ENCODE data around the gene FIBP. TPM values are rescaled to one million over a fixed set of nuclear protein-coding genes. Genes with fewer than 3 reads are reported as not detected.

FIBP gene
- 71.9 to 92.3 TPM (median 85.6 TPM) in 5 replicates for total RNA-seq (2022; extraction: Qiagen RNA extraction; ENCODE audit: low read depth)

GRCh38 chr11:65888163-65888814, at the start of gene FIBP:
Gene FIBP (minus strand): TSS chr11:65888471. CDS start chr11:65888418, 53 bp downstream.

GRCh38 chr11:65919141-65919572, 30.9 kb upstream of the FIBP start, which contains the start of gene DRAP1:
Gene DRAP1 (plus strand): TSS chr11:65919426. CDS start chr11:65919502, 76 bp downstream.

GRCh38 chr11:65918211-65919140, 30.2 kb upstream of the FIBP start, which contains the start of gene C11orf68:
Gene C11orf68 (minus strand): TSS chr11:65919062. CDS start chr11:65919031, 31 bp downstream.

GRCh38 chr11:65900125-65900898, 12.0 kb upstream of the FIBP start, which contains the start of gene FOSL1:
Gene FOSL1 (minus strand): TSS chr11:65900388. CDS start chr11:65900339, 49 bp downstream.

GRCh38 chr11:65890324-65891218, 2.3 kb upstream of the FIBP start, which contains the start of gene CCDC85B:
Gene CCDC85B (plus strand): TSS chr11:65890673. CDS start chr11:65890784, 111 bp downstream.

GRCh38 chr11:65879617-65880016, 8.7 kb downstream of the FIBP start, which contains the start of gene CTSW:
Gene CTSW (plus strand): TSS chr11:65879837. CDS start chr11:65879855, 18 bp downstream.

GRCh38 chr11:65872586-65873317, 15.5 kb downstream of the FIBP start, which contains the start of gene EFEMP2:
Gene EFEMP2 (minus strand): TSS chr11:65872800. CDS start chr11:65872354, 446 bp downstream.

GRCh38 chr11:65860278-65861164, 27.8 kb downstream of the FIBP start, which contains the start of gene MUS81:
Gene MUS81 (plus strand): TSS chr11:65860433. CDS start chr11:65860754, 321 bp downstream.

GRCh38 chr11:65857853-65858680, 30.2 kb downstream of the FIBP start, which contains the start of gene CFL1:
Gene CFL1 (minus strand): TSS chr11:65858180. CDS start chr11:65858099, 81 bp downstream.

Other genes starting within 250 kb of the FIBP start
- gene RELA, start 225.6 kb downstream of the FIBP start, total RNA-seq (2022; extraction: Qiagen RNA extraction; ENCODE audit: low read depth): 66.9 to 84.3 TPM (median 79.5 TPM) in 5 replicates
- gene KAT5, start 176.2 kb downstream of the FIBP start, total RNA-seq (2022; extraction: Qiagen RNA extraction; ENCODE audit: low read depth): 38.5 to 51.3 TPM (median 50.2 TPM) in 5 replicates
- 32.5 to 54.6 TPM (median 48.4 TPM) in 5 replicates for gene RNASEH2C, start 167.7 kb downstream of the FIBP start, total RNA-seq (2022; extraction: Qiagen RNA extraction; ENCODE audit: low read depth)
- 8.6 to 13.0 TPM (median 11.2 TPM) in 5 replicates for gene AP5B1, start 107.5 kb downstream of the FIBP start, total RNA-seq (2022; extraction: Qiagen RNA extraction; ENCODE audit: low read depth)
- 0.02 to 0.08 TPM (median 0.06 TPM) in 3 of 5 replicates, not detected in the others for gene OVOL1, start 101.4 kb downstream of the FIBP start, total RNA-seq (2022; extraction: Qiagen RNA extraction; ENCODE audit: low read depth)
- 0.05 to 0.19 TPM (median 0.07 TPM) in 4 of 5 replicates, not detected in the other for gene SNX32, start 54.5 kb downstream of the FIBP start, total RNA-seq (2022; extraction: Qiagen RNA extraction; ENCODE audit: low read depth)
- 1,786 to 2,400 TPM (median 2,293 TPM) in 5 replicates for gene CFL1, start 30.3 kb downstream of the FIBP start, total RNA-seq (2022; extraction: Qiagen RNA extraction; ENCODE audit: low read depth)
- 25.0 to 36.6 TPM (median 33.2 TPM) in 5 replicates for gene MUS81, start 28.0 kb downstream of the FIBP start, total RNA-seq (2022; extraction: Qiagen RNA extraction; ENCODE audit: low read depth)
- 0.71 to 1.1 TPM (median 0.85 TPM) in 5 replicates for gene EFEMP2, start 15.7 kb downstream of the FIBP start, total RNA-seq (2022; extraction: Qiagen RNA extraction; ENCODE audit: low read depth)
- 0.10 TPM in 1 of 5 replicates, not detected in the others for gene CTSW, start 8.6 kb downstream of the FIBP start, total RNA-seq (2022; extraction: Qiagen RNA extraction; ENCODE audit: low read depth)
- gene CCDC85B, start 2.2 kb upstream of the FIBP start, total RNA-seq (2022; extraction: Qiagen RNA extraction; ENCODE audit: low read depth): 27.2 to 52.3 TPM (median 48.0 TPM) in 5 replicates
- gene FOSL1, start 11.9 kb upstream of the FIBP start, total RNA-seq (2022; extraction: Qiagen RNA extraction; ENCODE audit: low read depth): 165 to 273 TPM (median 211 TPM) in 5 replicates
- 45.7 to 71.2 TPM (median 65.8 TPM) in 5 replicates for gene C11orf68, start 30.6 kb upstream of the FIBP start, total RNA-seq (2022; extraction: Qiagen RNA extraction; ENCODE audit: low read depth)
- gene DRAP1, start 31.0 kb upstream of the FIBP start, total RNA-seq (2022; extraction: Qiagen RNA extraction; ENCODE audit: low read depth): 191 to 310 TPM (median 242 TPM) in 5 replicates
- gene TSGA10IP, start 57.0 kb upstream of the FIBP start, total RNA-seq (2022; extraction: Qiagen RNA extraction; ENCODE audit: low read depth): not detected in 5 replicates
- gene SART1, start 73.3 kb upstream of the FIBP start, total RNA-seq (2022; extraction: Qiagen RNA extraction; ENCODE audit: low read depth): 50.0 to 74.0 TPM (median 63.2 TPM) in 5 replicates
- gene EIF1AD, start 113.7 kb upstream of the FIBP start, total RNA-seq (2022; extraction: Qiagen RNA extraction; ENCODE audit: low read depth): 37.6 to 53.5 TPM (median 39.8 TPM) in 5 replicates
- 373 to 502 TPM (median 480 TPM) in 5 replicates for gene BANF1, start 114.0 kb upstream of the FIBP start, total RNA-seq (2022; extraction: Qiagen RNA extraction; ENCODE audit: low read depth)
- not detected in 5 replicates for gene CST6, start 123.5 kb upstream of the FIBP start, total RNA-seq (2022; extraction: Qiagen RNA extraction; ENCODE audit: low read depth)
- gene CATSPER1, start 138.0 kb upstream of the FIBP start, total RNA-seq (2022; extraction: Qiagen RNA extraction; ENCODE audit: low read depth): 1.2 to 2.0 TPM (median 1.3 TPM) in 5 replicates
- not detected in 5 replicates for gene GAL3ST3, start 160.7 kb upstream of the FIBP start, total RNA-seq (2022; extraction: Qiagen RNA extraction; ENCODE audit: low read depth)
- gene SF3B2, start 163.9 kb upstream of the FIBP start, total RNA-seq (2022; extraction: Qiagen RNA extraction; ENCODE audit: low read depth): 170 to 182 TPM (median 175 TPM) in 5 replicates
- 45.0 to 72.8 TPM (median 63.4 TPM) in 5 replicates for gene PACS1, start 181.8 kb upstream of the FIBP start, total RNA-seq (2022; extraction: Qiagen RNA extraction; ENCODE audit: low read depth)